CD4-positive, alpha-beta T cell (primary cell): ENCODE data around the gene ITGB8. TPM values are rescaled to one million over a fixed set of nuclear protein-coding genes. Genes with fewer than 3 reads are reported as not detected.

Source experiments
- ATAC-seq: fragments of 200-7000 bp; cut with Tn5 transposase; one replicate; pipeline ENCODE4 v1.10.0; 2022; ENCODE audit warnings: mild to moderate bottlenecking; ENCODE audit not compliant: poor library complexity
- CTCF ChIA-PET: fragments of 350-600 bp; sonication (Branson Sonifier 250); formaldehyde crosslinking; loops from one replicate; lab custom pipeline; 2021; ENCODE audit warnings: antibody characterized with exemption, inconsistent platforms; lab: Charles Lee
- POLR2A ChIA-PET: fragments of 350-600 bp; sonication (Branson Sonifier 250); formaldehyde crosslinking; loops from one replicate; lab custom pipeline; 2021; ENCODE audit warnings: antibody characterized with exemption, inconsistent platforms; lab: Charles Lee
- DNase-seq, 14 experiments: peaks; one replicate each; pipeline ENCODE4 v3.0.0-alpha.2; 2013 to 2020; ENCODE audit warnings: mixed read lengths in 2 of 14
- H3K27ac ChIP-seq, 2 donors: one replicate each; pipeline versions ENCODE4 v1.5.1 to v1.7.0; 2013; ENCODE audit warnings: low read length in 2 of 2, low read depth in 1 of 2, mild to moderate bottlenecking in 1 of 2
- H3K27me3 ChIP-seq, 2 experiments: 1 replicate in 1 of 2; 2 replicates in 1 of 2; pipeline versions ENCODE4 v1.6.1 to v1.7.0; 2013; ENCODE audit warnings: low read length in 2 of 2, control low read depth in 1 of 2, mild to moderate bottlenecking in 1 of 2, moderate library complexity in 1 of 2; ENCODE audit not compliant: insufficient read depth in 2 of 2, control insufficient read depth in 1 of 2
- H3K36me3 ChIP-seq: one replicate; pipeline ENCODE4 v1.6.1; 2013; ENCODE audit warnings: low read length, control low read depth; ENCODE audit not compliant: insufficient read depth
- H3K4me1 ChIP-seq: one replicate; pipeline ENCODE4 v1.6.1; 2013; ENCODE audit warnings: low read length, control low read depth; ENCODE audit not compliant: insufficient read depth
- H3K4me3 ChIP-seq: one replicate; pipeline ENCODE4 v1.5.1; 2013; ENCODE audit warnings: mild to moderate bottlenecking, low read length, moderate library complexity
- H3K9me3 ChIP-seq, 2 experiments: 1 replicate in 1 of 2; 2 replicates in 1 of 2; pipeline versions ENCODE4 v1.6.1 to v1.7.0; 2013; ENCODE audit warnings: low read length in 2 of 2, mild to moderate bottlenecking in 2 of 2, control low read depth in 1 of 2, moderate library complexity in 1 of 2; ENCODE audit not compliant: control insufficient read depth in 1 of 2, insufficient read depth in 1 of 2
- H3K27ac Mint-ChIP-seq: one replicate; pipeline ENCODE4 v1.8.0; 2020; ENCODE audit warnings: mixed read lengths
- H3K27me3 Mint-ChIP-seq: one replicate; pipeline ENCODE4 v1.8.0; 2021; ENCODE audit warnings: mixed read lengths
- H3K36me3 Mint-ChIP-seq: one replicate; pipeline ENCODE4 v1.8.0; 2021; ENCODE audit warnings: low read depth, mixed read lengths
- H3K4me1 Mint-ChIP-seq: one replicate; pipeline ENCODE4 v1.8.0; 2021; ENCODE audit warnings: low read depth, mixed read lengths
- H3K4me3 Mint-ChIP-seq: one replicate; pipeline ENCODE4 v1.8.0; 2020; ENCODE audit warnings: mild to moderate bottlenecking, mixed read lengths
- H3K9me3 Mint-ChIP-seq: one replicate; pipeline ENCODE4 v1.8.0; 2020; ENCODE audit warnings: mixed read lengths
- CTCF ChIP-seq: fragments of 200-600 bp; IDR thresholded peaks from one replicate; pipeline ENCODE4 v1.8.0; 2022; ENCODE audit warnings: antibody characterized with exemption, mild to moderate bottlenecking
- intact Hi-C, 2 experiments: fragments of 100-400 bp; cut with DNase I in 1 of 2; cut with micrococcal nuclease in 1 of 2; formaldehyde crosslinking; loops; one replicate each; pipeline versions ENCODE4 v1.15.1 to v1.9.0; 2023 to 2025; cut with DNase I, micrococcal nuclease
- total RNA-seq, 174 experiments: library from RNA in 2 of 174; stranded (reverse) in 2 of 174; gene quantifications; one replicate each; pipeline ENCODE4 v1.2.3 and lab custom pipeline; 2021 to 2026

ITGB8 gene
- total RNA-seq, 2 experiments from 2014 or later, result not detected

GRCh38 chr7:20364571-20365196 lies 34.0 kb downstream of the ITGB8 start:
- Histone ChIP-seq H3K36me3 (no peaks in the 10 kb centered on the region), H3K9me3 (no peaks in the 10 kb centered on the region), H3K27me3 (no peaks in the 10 kb centered on the region), H3K27ac (no peak overlapping the region), H3K4me3 (no peak overlapping the region), H3K4me1 (no peaks in the 10 kb centered on the region)
- DNase-seq, result no peak
- intact Hi-C loops, result no loop called here
- ChIA-PET POLR2A (no interaction called here), CTCF (no interaction called here)
- H3K27ac Mint-ChIP-seq, result no peak overlapping the region
- H3K36me3 Mint-ChIP-seq, result no peaks in the 10 kb centered on the region
- no peak for TF ChIP-seq CTCF
- no peak for ATAC-seq
- H3K27me3 Mint-ChIP-seq, result no peaks in the 10 kb centered on the region
- no peaks in the 10 kb centered on the region for H3K4me1 Mint-ChIP-seq
- no peak overlapping the region for H3K4me3 Mint-ChIP-seq
- H3K9me3 Mint-ChIP-seq, result no peaks in the 10 kb centered on the region

GRCh38 chr7:20365486-20365885 lies 34.8 kb downstream of the ITGB8 start:
- Histone ChIP-seq H3K27me3 (no peaks in the 10 kb centered on the region), H3K36me3 (no peaks in the 10 kb centered on the region), H3K27ac (no peak overlapping the region), H3K4me1 (no peaks in the 10 kb centered on the region), H3K4me3 (no peak overlapping the region), H3K9me3 (no peaks in the 10 kb centered on the region)
- no peak overlapping the region for H3K27ac Mint-ChIP-seq
- no peaks in the 10 kb centered on the region for H3K36me3 Mint-ChIP-seq
- CTCF ChIA-PET, result no interaction called here
- no peak overlapping the region for H3K4me3 Mint-ChIP-seq
- POLR2A ChIA-PET, result no interaction called here
- intact Hi-C loops, result no loop called here
- H3K9me3 Mint-ChIP-seq, result no peaks in the 10 kb centered on the region
- no peaks in the 10 kb centered on the region for H3K27me3 Mint-ChIP-seq
- TF ChIP-seq CTCF, result no peak
- no peak for ATAC-seq
- H3K4me1 Mint-ChIP-seq, result no peaks in the 10 kb centered on the region
- DNase-seq, result no peak

- H3K4me1 ChIP-seq, result no peaks in the 10 kb centered on the region
- H3K9me3 ChIP-seq, result peaks cover 0 to 3% of the 10 kb centered on the region in 2 experiments
- no peaks in the 10 kb centered on the region for H3K4me1 Mint-ChIP-seq
- no peaks in the 10 kb centered on the region for H3K27me3 ChIP-seq
- CTCF ChIA-PET, result interaction anchor here (0.6 kb wide), 1 partner anchor 32 kb away, joined by 3 read pairs; no protein-coding TSS in a partner anchor
- ATAC-seq (no peak), DNase-seq (no peak)
- TF ChIP-seq CTCF, result no peak
- no peak overlapping the region for H3K4me3 ChIP-seq
- no peak overlapping the region for H3K27ac ChIP-seq
- POLR2A ChIA-PET, result no interaction called here
- H3K36me3 Mint-ChIP-seq, result no peaks in the 10 kb centered on the region
- H3K36me3 ChIP-seq, result no peaks in the 10 kb centered on the region
- no peak overlapping the region for H3K27ac Mint-ChIP-seq
- no peaks in the 10 kb centered on the region for H3K9me3 Mint-ChIP-seq
- no peak overlapping the region for H3K4me3 Mint-ChIP-seq
- no peaks in the 10 kb centered on the region for H3K27me3 Mint-ChIP-seq
- intact Hi-C loops, result no loop called here
Measured at GRCh38 chr7:20374399-20374798, 43.7 kb downstream of the ITGB8 start.
